Measurements from ENCODE around the gene PIGQ. TPM values are rescaled to one million over a fixed set of nuclear protein-coding genes. Genes with fewer than 3 reads are reported as not detected.
A peak's percentile ranks its signal among the peaks of the same experiment; 100 is the strongest.

Gene PIGQ
- total RNA-seq = 46.6 TPM

DNA sequence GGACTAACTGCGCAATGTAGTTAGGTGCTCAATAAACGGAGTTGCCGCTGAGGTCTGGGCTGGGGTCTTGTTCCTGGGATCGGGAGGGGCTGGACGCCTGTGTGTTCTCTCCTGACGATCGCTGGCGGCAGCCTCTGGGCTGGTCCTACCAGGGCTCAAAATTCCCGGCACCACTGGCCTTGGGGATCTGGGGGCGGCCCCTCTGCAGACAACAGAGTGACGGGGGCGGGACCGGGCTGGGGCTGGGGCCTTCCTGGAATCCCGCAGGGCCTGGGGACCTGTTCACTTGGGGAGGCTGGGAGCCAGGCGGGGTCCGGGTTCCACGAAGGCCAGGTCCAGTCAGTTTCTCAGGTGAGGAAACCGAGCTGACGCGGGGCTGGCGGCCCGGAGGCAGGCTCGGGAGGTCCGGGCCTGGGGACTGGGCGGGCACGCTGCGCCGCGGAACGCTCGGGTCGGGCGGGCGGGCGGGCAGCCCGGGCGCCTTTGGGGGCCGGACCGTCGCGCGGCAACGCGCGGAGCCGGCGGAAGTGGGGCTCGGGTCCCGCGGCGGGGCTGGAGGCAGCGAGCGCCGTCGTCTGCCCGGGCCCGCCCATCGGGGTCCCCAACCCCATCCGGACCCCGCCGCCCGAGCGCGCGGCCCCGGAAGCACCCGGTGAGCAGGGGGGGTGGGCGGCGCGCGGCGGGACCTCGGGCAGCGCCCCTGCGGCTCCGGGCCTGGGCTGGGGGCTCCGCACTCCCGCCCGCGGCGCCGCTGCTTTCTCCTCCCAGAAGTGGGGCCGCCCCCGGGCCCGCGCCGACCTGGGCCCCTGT lies at the start of gene PIGQ:
Gene PIGQ (plus strand): TSS at position 524 of the 810 bp plus-strand sequence. CDS start 4,107 bp downstream, outside the sequence.
- intact Hi-C loops (cut with DNase I) = no loop called here
- peak; percentile 62 for ATAC-seq
- peak; percentile 83 for DNase-seq (ENCODE audit: low spot score)

DNA sequence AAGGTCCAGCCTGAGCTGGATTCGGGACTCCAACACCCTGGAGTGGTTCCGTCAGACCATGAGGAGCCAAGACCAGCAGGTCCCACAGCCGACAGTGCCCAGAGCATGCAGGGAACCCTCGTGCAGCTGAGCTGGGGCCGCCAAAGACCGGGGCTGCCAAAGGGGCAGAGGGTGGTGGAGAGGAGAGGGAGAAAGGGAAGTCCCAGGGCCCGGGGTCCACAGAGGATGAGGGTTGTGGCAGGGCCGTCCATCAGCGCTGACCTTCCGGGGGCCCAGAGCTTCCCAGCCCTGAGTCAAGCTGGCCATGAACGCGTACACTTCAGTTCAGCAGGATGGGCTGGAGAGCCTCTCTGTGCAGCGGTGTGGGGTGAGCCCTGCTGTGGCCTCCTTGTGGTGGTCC lies 48.9 kb upstream of the PIGQ start:
- DNase-seq (ENCODE audit: low spot score) (no peak), ATAC-seq (no peak)
- intact Hi-C loops (cut with DNase I) = no loop called here

DNA sequence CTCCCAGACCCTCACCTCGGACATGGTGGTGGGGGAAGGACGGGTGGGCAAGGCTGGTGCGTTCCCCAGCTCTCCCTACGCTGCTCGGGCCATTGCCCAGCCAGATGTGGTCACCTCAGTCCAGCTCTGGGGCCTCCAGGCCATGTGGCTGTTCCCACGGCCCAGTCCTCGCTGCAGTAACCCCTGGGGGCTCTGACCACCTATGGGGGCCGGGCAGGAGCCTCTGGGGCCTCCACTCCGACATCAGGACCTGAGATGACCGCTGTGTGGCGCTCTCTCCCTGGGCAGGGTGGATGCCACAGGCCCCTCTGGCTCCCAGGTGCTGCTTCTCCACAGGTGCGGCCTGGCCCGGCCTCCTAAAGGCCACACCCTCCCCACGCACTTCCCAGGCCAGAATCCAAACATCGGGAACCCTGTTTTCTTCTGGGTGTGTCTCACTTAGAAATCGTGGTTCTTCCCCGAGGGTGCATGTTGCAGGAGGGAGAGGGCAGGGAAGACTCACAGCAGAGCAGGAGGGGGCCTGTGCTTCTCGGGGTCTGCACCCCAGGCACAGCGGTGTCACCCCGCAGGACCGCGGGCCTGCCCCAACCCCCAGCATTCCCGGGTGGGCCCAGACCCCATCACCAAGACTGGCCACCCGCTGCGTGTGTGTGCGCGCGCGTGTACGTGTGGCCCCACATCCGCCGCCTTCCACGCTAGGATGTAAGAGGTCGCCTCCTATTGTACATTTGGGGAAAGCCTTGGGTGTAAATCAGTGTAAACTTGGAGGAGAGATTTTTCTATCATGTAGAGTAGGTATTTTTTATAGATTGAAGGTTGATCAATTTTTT lies 48.2 kb upstream of the PIGQ start:
- intact Hi-C loops (cut with DNase I) = no loop called here
- DNase-seq (ENCODE audit: low spot score) (no peak), ATAC-seq (no peak)

DNA sequence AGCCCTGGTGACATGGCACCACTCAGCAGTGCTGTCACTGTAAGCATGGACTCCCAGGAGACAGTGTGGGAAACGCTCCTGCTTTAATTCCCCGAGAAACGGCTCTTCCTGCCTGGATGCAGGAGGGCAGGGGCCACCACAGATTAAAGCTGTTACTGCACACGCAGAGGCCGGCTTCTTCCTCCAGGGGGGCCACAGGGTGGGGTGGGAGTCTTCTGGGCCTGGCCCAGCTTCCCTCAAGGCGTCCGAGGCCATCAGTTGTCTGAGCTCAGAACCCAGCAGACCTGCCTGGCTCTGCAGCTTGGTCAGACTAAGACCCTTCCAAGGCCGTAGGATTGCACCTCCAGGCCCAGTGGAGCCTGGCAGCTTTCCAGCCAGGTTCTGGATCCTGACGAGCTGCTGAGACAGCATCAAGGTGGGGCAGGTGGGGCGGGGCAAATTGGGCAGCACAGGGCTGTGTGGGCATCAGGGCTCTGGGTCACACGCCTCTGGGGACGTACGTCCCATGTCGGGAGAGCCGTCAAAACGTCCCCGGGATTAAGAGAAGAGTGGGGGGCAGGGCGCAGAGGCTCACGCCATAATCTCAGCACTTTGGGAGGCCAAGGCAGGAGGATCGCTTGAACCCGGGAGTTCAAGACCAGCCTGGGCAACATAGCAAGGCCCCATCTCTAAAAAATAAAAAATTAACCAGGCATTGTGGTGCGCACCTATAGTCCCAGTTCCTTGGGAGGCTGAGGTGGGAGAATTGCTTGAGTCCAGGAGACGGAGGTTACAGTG lies 47.3 kb upstream of the PIGQ start:
- intact Hi-C loops (cut with DNase I) = no loop called here
- DNase-seq (ENCODE audit: low spot score) (no peak), ATAC-seq (no peak)

DNA sequence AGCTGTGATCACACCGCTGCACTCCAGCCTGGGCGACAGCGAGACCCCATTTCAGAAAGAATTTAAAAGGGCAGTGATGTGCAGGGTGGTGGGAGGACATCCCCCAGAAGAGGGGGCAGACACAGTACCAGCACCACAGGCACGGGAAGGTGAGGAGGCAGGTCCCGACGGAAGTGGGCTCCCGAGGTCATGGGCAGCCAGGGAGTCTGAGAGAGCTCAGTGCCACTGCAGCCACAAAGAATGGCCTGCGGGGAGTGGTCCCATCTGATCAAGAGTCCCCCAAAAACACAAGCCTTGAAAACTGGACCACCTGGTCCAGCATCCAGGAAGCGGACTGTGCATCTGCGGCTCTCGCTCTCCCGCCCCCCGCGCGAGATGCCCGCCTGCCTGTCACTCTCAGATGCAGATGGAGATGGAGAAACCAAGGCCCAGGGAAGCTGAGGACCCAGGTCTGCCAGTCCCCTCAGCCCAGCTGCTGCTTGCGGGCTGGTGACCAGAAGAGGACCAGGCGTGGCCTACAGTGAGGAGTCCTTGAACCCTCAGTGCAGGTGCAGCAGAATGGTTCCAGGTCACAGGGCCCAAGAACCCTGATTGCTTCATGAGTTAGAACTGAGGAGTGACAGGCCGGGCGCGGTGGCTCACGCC lies 46.5 kb upstream of the PIGQ start:
- ATAC-seq = no peak
- no peak for DNase-seq (ENCODE audit: low spot score)
- intact Hi-C loops (cut with DNase I) = no loop called here

DNA sequence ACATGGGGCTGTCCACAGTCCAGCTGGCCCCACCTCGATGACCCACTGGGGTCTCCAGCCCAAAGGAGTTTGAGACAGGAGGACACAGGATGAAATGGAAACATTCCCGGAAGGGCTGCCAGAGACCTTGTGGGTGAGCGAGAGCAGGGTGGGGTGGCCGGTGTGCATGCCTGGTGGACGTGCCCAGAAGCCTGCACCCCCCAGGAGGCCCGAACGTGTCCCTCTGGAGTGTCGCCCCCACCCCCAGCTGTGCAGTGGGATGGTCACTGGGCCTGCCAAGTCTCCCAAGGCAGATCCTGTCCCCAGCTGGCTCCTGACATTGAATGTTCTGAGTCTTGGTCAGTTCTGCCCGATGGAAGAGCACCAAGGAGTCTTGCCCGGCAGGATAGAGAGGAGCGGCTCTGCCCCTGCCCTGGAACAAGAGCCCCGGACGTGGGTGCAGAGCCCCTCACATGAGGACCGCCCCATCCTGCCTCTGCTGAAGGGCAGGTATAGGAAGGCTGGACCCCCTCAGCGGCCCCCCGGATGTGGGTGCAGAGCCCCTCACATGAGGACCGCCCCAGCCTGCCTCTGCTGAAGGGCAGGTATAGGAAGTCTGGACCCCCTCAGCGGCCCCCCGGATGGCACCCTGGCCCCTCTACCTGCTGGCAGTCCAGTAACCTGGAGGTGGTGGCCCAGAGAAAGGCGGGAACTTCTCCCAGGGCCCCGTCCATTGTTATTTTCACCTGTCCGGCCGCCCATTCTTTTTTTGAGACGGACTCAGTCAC lies 45.3 kb upstream of the PIGQ start:
- ATAC-seq = no peak
- no peak for DNase-seq (ENCODE audit: low spot score)
- intact Hi-C loops (cut with DNase I) = no loop called here

DNA sequence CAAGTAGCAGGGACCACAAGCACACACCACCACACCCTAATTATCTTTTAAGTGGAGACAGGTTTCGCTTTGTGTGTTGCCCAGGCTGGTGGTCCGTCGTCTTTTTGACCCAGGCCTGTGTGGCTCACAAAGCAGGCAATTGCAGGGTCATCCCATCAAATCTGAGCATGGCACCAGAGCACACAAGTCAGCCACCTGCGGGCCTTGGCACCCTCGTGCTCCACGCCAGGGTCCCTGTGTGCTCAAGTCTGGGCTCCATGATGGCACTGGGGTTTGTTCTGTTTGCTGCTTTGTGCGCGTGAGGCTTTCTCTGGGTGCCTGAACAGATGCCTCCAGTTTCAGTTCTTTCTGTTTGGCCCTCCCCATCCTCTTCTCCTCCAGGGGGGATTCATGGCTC lies 44.6 kb upstream of the PIGQ start:
- intact Hi-C loops (cut with DNase I) = no loop called here
- no peak for ATAC-seq
- DNase-seq (ENCODE audit: low spot score) = no peak

DNA sequence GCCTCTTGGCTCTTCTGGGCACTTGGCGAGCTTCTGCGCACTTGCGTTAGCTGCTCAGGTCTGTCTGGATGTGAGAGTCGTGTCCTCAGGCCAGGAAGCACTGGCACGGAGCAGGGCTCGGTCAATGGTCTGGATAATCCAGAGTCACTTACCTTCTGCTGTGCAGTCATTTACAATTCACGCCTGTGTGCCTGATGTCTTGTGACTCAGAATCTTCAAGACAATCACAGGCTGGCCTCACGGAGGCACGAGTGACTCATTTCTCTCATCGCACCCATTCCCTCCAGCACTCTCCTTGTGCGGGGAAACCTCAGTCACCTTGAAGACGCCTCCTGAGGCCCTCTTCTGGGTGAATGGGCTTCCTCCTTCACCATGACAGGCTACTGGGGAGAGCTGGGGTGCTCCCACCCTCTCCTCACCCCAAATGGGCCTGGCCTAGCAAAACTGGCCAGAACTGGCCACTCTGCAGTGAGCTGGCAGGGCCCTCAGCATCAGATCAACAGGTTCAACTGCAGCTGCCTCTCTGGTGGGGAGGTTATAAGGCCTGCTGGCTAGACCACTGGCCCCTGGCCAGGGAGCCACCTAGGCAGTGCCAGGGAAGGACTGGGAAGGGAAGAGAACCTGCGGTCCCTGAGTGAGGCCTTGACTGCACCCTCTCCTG lies 44.1 kb upstream of the PIGQ start:
- no peak for ATAC-seq
- intact Hi-C loops (cut with DNase I) = no loop called here

DNA sequence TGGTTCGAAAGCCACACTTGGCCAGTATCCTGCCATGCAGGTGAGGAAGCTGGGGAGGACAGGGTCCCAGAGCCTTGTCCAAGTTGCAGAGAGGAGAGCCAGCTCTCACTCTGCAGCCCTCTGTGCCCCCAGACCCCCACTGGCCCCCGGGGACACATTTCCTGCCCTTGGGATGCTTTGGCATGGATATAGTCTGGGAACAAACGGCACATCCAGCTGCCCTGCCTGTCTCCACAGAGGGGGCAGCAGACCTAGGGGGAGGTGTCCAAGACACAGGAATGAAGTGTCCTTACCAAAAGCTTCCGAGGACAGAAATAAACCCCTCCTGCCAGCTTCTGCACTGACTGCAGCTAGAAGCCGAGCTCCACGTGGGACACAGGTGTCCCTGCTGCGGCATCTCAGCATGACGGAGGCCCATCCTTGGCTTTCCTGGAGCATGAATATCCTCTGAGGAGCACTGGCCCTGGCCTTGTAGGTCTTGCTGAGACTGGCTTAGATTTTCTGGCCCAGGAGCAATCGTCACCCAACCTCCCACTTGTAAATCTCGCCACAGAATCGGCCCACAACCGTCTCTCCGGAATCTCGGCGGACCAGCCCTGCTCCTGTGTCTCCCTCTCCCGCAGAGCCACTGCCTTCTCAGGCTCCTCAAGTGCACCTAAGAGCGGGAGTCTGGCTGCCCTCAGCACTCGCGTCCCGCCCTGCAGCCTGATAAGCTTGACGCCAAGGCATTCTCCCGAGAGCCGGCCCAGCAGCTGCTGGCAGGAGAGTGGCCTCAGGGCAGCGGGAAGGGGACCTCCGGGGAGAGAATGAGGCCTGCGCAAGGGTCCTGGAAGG lies 43.4 kb upstream of the PIGQ start:
- ATAC-seq (peak; percentile 5), DNase-seq (ENCODE audit: low spot score) (no peak)
- intact Hi-C loops (cut with DNase I) = no loop called here

More for the DNA sequence above, 44.1 kb upstream of the PIGQ start:
- DNase-seq (ENCODE audit: low spot score) = no peak

DNA sequence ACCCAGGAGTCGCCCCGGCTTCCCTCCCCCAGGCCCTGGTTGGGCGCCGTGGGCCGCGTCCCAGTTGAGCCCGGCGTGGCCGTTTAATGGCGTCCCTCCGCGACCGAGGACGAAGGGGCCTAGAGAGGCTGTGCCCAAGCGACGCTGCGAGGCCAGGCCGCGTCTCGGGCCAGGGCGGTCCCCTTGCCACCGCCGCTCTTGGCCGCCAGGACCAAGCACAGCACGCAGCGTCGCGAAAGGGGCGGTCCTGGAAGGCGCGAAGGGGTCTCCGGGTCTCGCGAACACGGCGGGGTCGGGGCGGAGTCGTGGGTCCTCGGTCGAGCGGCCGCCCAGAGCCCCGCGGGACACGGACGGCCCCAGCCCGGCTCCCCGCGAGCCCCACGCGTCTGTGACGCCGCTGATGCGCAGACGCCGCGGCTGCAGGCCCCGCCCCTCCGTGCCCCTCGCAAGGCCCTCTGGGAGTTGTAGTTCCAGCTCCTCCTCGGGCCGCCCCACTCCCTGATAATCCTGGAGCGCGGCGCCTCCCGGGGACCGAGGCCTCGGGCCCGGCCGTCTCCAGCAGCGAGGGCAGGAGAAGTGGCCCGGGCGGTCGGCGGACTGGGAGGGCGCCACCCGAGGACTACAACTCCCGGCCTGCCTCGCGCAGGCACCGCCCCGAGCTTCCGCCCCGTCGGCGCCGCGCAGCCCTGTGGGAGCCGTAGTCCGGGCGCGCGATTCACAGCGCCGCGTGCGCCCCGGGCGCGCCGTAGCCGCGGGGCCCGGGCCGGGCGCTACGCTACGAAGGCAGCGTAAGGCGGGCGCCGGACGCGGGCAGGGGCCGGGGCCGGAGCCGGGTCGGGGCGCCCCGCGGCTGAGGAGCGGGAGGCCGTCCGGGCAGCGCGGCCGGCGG lies 42.5 kb upstream of the PIGQ start, which contains the start of gene CAPN15:
Gene CAPN15 (plus strand): TSS at position 698 of the 889 bp plus-strand sequence. CDS start 19,127 bp downstream, outside the sequence.
- peak; percentile 89 for ATAC-seq
- intact Hi-C loops (cut with DNase I) = no loop called here

DNA sequence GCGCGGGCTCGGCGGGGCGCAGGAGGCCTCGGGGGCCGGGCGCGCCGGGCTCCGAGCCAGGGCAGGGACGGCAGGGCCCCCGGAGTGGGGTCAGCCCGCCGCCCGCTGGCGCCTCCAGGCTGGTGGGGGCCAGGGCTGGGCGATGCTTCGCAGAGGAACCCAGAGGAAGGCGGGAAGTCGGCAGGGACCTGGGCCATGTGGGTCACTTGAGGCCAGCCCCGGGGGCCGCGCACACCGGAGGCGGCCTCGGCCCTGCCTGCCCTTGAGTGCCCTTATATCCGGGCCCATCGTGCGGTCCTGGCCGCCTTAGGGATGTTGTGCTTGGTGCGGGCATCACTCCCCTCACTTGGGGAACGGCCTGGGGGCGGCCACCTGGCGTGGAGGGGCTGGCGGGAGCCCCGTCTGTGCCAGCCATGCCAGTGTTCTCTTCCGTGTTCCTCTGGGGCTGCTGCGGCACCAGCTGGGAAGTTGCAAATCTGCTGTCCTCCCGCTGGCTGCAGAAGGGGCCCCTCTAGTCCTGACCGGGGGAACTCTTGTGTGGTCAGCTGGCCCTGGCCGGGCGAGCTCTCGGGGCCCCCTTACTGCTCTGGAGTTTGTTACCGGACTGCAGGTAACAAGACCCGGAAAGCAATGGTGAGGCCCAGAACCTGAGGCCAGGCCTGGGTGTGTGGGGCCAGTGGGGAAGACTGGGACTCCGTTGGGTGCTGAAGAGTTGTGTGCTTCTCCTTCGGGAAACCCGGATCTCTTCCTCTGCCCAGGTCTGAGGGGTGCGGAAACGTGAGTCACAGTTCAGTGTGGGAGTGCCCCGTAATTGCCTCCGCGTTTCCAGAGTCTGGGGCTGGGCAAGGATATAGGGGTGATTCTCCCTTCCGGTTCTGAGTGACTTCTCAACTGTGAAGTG lies 41.4 kb upstream of the PIGQ start:
- intact Hi-C loops (cut with DNase I) = no loop called here
- ATAC-seq (peak; percentile 2), DNase-seq (ENCODE audit: low spot score) (no peak)

More for the DNA sequence above, 42.5 kb upstream of the PIGQ start, which contains the start of gene CAPN15:
- DNase-seq (ENCODE audit: low spot score) = peak; percentile 94

DNA sequence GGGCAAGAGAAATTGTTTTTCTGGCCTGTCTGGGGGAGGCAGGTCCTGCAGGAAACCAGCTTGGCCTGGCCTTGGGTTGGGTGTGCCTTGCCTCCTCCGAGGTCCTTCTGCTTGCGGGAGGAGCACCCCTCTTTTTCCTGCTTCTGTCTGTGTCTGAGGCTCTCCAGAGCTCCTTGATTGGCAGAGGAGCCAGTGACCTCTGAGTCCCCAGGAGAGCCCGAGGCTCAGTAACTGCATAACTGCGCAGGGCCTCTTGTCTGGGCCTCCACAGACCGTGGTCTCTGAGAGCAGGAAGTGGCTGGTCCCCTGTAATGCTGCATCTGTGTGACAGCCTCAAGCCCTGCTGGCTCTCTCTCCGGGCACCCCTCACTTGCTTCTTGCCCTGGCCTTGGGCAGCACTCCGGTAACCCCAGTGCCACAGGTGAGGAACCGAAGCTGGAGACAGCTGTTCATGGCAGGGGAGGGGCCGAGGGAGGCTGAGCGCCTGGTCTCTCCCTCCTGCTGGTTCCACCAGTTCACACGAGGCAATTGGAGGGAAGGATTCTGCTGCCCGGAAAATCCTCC lies 40.7 kb upstream of the PIGQ start:
- ATAC-seq = no peak
- no peak for DNase-seq (ENCODE audit: low spot score)
- intact Hi-C loops (cut with DNase I) = no loop called here

DNA sequence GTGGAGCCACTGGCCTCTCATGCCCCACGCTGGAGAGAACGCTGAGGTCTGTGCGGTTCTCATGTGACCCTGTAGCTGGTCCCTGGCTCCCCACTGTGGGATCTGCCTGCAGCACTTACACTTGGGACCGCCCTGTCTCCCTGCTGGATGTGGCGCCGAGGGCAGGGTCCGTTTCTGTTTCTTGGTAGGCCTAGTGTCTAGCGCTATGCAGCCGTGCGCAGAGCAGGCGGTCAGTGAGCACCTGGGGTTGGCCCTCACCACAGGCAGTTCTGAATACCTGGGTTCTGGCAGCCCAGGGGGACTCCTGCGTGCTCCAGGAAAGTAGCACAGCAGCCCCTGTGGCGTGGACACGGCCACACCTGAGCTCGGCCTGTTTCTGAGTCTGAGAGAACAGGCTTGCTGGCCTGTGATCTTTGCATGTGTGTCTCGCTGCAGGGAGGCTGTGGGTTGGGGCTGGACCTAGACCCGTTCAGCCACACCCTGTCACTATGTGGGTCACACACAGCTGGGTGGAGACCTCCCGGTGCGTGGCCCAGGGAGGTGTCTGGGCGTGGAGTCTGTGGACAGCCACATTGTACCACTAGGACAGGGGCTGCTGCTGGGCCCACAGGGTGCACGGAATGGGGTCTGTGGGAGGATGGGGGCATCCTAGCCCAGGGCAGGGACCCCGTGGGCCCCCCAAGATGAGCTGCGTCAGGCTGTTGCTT lies 39.5 kb upstream of the PIGQ start:
- DNase-seq (ENCODE audit: low spot score) (no peak), ATAC-seq (no peak)
- intact Hi-C loops (cut with DNase I) = no loop called here
